CD8-positive, alpha-beta memory T cell (primary cell): ENCODE results near the gene SLC24A4. TPM values are rescaled to one million over a fixed set of nuclear protein-coding genes. Genes with fewer than 3 reads are reported as not detected.
"Not testable (repeated sequence)": the region's sequence is repeated elsewhere in the genome, so short reads cannot be mapped to it uniquely, and the experiment has no call there.

ENCODE experiments used
- CTCF ChIA-PET: fragments of 350-600 bp; sonication (Branson Sonifier 250); formaldehyde crosslinking; loops from one replicate; lab custom pipeline; 2021; ENCODE audit warnings: antibody characterized with exemption; lab: Charles Lee
- POLR2A ChIA-PET: fragments of 350-600 bp; sonication (Branson Sonifier 250); formaldehyde crosslinking; loops from one replicate; lab custom pipeline; 2021; ENCODE audit warnings: antibody characterized with exemption; lab: Charles Lee
- DNase-seq, 5 donors: peaks; one replicate each; pipeline versions ENCODE4 v3.0.0 to v3.0.0-alpha.2; 2020 to 2022; ENCODE audit warnings: mixed read lengths in 1 of 5
- H3K27ac ChIP-seq: one replicate; pipeline ENCODE4 v1.7.0; 2013; ENCODE audit warnings: low read depth, mild to moderate bottlenecking, low read length, moderate library complexity
- H3K27me3 ChIP-seq: 2 replicates; pipeline ENCODE4 v1.7.0; 2013; ENCODE audit warnings: low read length, mild to moderate bottlenecking; ENCODE audit not compliant: insufficient read depth, poor library complexity, severe bottlenecking
- H3K36me3 ChIP-seq: 2 replicates; pipeline ENCODE4 v1.7.0; 2013; ENCODE audit warnings: mild to moderate bottlenecking, low read length, moderate library complexity; ENCODE audit not compliant: insufficient read depth
- H3K4me1 ChIP-seq: 2 replicates; pipeline ENCODE4 v1.7.0; 2013; ENCODE audit warnings: mild to moderate bottlenecking, low read length, moderate library complexity; ENCODE audit not compliant: insufficient read depth
- H3K4me3 ChIP-seq: 2 replicates; pipeline ENCODE4 v1.7.0; 2013; ENCODE audit warnings: mild to moderate bottlenecking, low read length
- H3K9me3 ChIP-seq: 2 replicates; pipeline ENCODE4 v1.7.0; 2013; ENCODE audit warnings: mild to moderate bottlenecking, low read length
- H3K27ac Mint-ChIP-seq, 8 donors: one replicate each; pipeline ENCODE4 v1.8.0; 2020 to 2021; ENCODE audit warnings: mixed read lengths in 8 of 8, mild to moderate bottlenecking in 6 of 8, inconsistent platforms in 3 of 8, moderate library complexity in 3 of 8
- H3K27me3 Mint-ChIP-seq, 2 donors: one replicate each; pipeline ENCODE4 v1.8.0; 2020 to 2021; ENCODE audit warnings: mixed read lengths in 2 of 2, mild to moderate bottlenecking in 1 of 2, moderate library complexity in 1 of 2
- H3K36me3 Mint-ChIP-seq, 3 donors: one replicate each; pipeline ENCODE4 v1.8.0; 2020 to 2021; ENCODE audit warnings: mixed read lengths in 3 of 3, inconsistent platforms in 1 of 3, mild to moderate bottlenecking in 1 of 3
- H3K4me1 Mint-ChIP-seq, 3 donors: one replicate each; pipeline ENCODE4 v1.8.0; 2020 to 2021; ENCODE audit warnings: mixed read lengths in 3 of 3, inconsistent platforms in 1 of 3, mild to moderate bottlenecking in 1 of 3
- H3K4me3 Mint-ChIP-seq, 7 donors: one replicate each; pipeline ENCODE4 v1.8.0; 2020 to 2021; ENCODE audit warnings: mixed read lengths in 7 of 7, mild to moderate bottlenecking in 6 of 7, moderate library complexity in 4 of 7, inconsistent platforms in 2 of 7
- H3K9me3 Mint-ChIP-seq, 5 donors: one replicate each; pipeline ENCODE4 v1.8.0; 2020 to 2022; ENCODE audit warnings: mixed read lengths in 5 of 5, mild to moderate bottlenecking in 3 of 5, moderate library complexity in 2 of 5, inconsistent platforms in 1 of 5
- polyA plus RNA-seq: library from polyadenylated mRNA; unstranded; fragments of 300-500 nt; fragmentation: Illumina TruSeq; gene quantifications from one replicate; pipeline ENCODE4 v1.2.3, GENCODE V29; 2021
- total RNA-seq, 2 experiments: library from RNA; stranded (reverse); gene quantifications; one replicate each; pipeline ENCODE4 v1.2.3, GENCODE V29; 2021

SLC24A4 gene
- total and polyA plus RNA-seq, 3 experiments from 2014 or later = 0.04 TPM; not detected in 2

DNA sequence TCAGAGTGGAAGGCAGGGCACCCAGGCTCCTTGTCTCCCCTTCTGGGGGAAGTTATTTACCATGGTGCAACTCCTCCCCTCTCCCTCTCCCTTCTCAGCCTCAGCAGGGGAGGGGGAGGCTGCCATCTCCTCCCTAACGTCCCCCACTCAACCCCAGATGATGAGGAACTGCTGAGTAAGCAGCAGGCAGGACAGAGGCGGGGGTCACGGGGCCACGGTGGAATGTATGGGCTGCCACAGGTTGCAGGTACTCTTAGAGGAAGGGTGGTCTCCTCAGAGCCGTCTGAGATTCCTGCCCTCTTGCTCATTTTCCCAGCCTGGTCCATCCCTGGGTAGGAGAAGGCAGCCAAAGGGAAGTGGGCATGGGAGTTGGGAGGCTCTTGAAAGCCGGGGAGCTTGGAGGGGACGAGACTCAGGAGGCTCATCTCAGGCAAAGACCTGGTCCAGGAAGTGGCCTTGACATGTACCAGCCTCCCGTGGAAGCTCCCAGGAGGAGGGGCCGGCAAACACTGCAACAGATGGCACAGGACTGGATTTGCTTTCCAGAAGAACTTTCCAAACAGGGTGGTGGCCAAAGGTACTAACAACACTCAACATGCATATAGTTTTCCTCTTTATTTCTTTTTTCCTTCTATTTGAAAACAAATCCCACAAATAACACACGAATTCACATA is 209.7 kb downstream of the SLC24A4 start:
- Mint-ChIP-seq H3K27ac (peak overlapping the region; percentile 98 to 100 (median 100)), H3K27me3 (no peaks in the 10 kb centered on the region), H3K4me3 (peak overlapping the region in 4 of 7 donors; percentile 19 to 87 (median 49)), H3K9me3 (no peaks in the 10 kb centered on the region), H3K36me3 (peaks cover 0 to 3% (median 3%) of the 10 kb centered on the region in 3 donors), H3K4me1 (peaks cover 69 to 94% (median 69%) of the 10 kb centered on the region in 3 donors)
- Histone ChIP-seq H3K27ac (peak overlapping the region; percentile 66), H3K36me3 (no peaks in the 10 kb centered on the region), H3K27me3 (no peaks in the 10 kb centered on the region), H3K4me1 (peaks cover 56% of the 10 kb centered on the region), H3K4me3 (no peak overlapping the region), H3K9me3 (no peaks in the 10 kb centered on the region)
- no peak for DNase-seq
- CTCF ChIA-PET = interaction anchor here (1.2 to 1.3 kb wide), 2 partner anchors 10 to 11 kb away, joined by 4 to 7 read pairs; no protein-coding TSS in a partner anchor
- POLR2A ChIA-PET = interaction anchor here (0.6 to 1.9 kb wide), 3 partner anchors 15 to 1390 kb away, joined by 3 to 5 read pairs (median 5); no protein-coding TSS in a partner anchor

GRCh38 chr14:92534932-92535643 is 212.1 kb downstream of the SLC24A4 start:
- peak overlapping the region; percentile 25 for H3K27ac ChIP-seq
- H3K4me3 ChIP-seq = peak overlapping the region; percentile 32
- peak in 3 of 5 donors; percentile 54 to 80 (median 62) for DNase-seq
- Mint-ChIP-seq H3K9me3 (no peaks in the 10 kb centered on the region), H3K27me3 (no peaks in the 10 kb centered on the region), H3K36me3 (peaks cover 0 to under 1% (median 0%) of the 10 kb centered on the region in 3 donors), H3K4me3 (peak overlapping the region; percentile 29 to 91 (median 77)), H3K27ac (peak overlapping the region; percentile 86 to 100 (median 94)), H3K4me1 (peaks cover 59 to 92% (median 72%) of the 10 kb centered on the region in 3 donors)
- H3K27me3 ChIP-seq = no peaks in the 10 kb centered on the region
- no peaks in the 10 kb centered on the region for H3K9me3 ChIP-seq
- ChIA-PET CTCF (interaction anchor here (1.4 kb wide), 1 partner anchor 11 kb away, joined by 6 read pairs; no protein-coding TSS in a partner anchor), POLR2A (interaction anchor here (0.6 to 0.9 kb wide), 7 partner anchors 11 to 276 kb away, joined by 3 to 9 read pairs (median 3); partner anchors contain the start of gene RIN3)
- H3K36me3 ChIP-seq = no peaks in the 10 kb centered on the region
- peaks cover 63% of the 10 kb centered on the region for H3K4me1 ChIP-seq

- DNase-seq, H3K36me3 Mint-ChIP-seq, H3K9me3 ChIP-seq, H3K27ac ChIP-seq, H3K36me3 ChIP-seq, H3K27me3 ChIP-seq, H3K9me3 Mint-ChIP-seq, CTCF ChIA-PET, H3K27me3 Mint-ChIP-seq, POLR2A ChIA-PET, H3K4me3 ChIP-seq: not testable (repeated sequence)
- peaks cover 63% of the 10 kb centered on the region for H3K4me1 ChIP-seq
- H3K4me3 Mint-ChIP-seq = peak overlapping the region in 6 of 7 donors; percentile 16 to 74 (median 51)
- H3K27ac Mint-ChIP-seq = peak overlapping the region; percentile 86 to 100 (median 93)
- peaks cover 59 to 92% (median 74%) of the 10 kb centered on the region in 3 donors for H3K4me1 Mint-ChIP-seq
These were observed 213.3 kb downstream of the SLC24A4 start for GRCh38 chr14:92536231-92536630.

GRCh38 chr14:92538412-92538985 is 215.5 kb downstream of the SLC24A4 start:
- Histone ChIP-seq H3K27ac (no peak overlapping the region), H3K9me3 (no peaks in the 10 kb centered on the region), H3K4me1 (peaks cover 52% of the 10 kb centered on the region), H3K4me3 (no peak overlapping the region), H3K36me3 (no peaks in the 10 kb centered on the region), H3K27me3 (no peaks in the 10 kb centered on the region)
- ChIA-PET POLR2A (no interaction called here), CTCF (interaction anchor here (0.7 kb wide), 1 partner anchor 9 kb away, joined by 3 read pairs; no protein-coding TSS in a partner anchor)
- Mint-ChIP-seq H3K36me3 (no peaks in the 10 kb centered on the region), H3K4me1 (peaks cover 57 to 91% (median 71%) of the 10 kb centered on the region in 3 donors), H3K27ac (peak overlapping the region in 7 of 8 donors; percentile 20 to 90 (median 54)), H3K9me3 (no peaks in the 10 kb centered on the region), H3K27me3 (no peaks in the 10 kb centered on the region), H3K4me3 (peak overlapping the region in 2 of 7 donors; percentile 12 to 28)
- DNase-seq = no peak

GRCh38 chr14:92539419-92539818 is 216.5 kb downstream of the SLC24A4 start:
- no peaks in the 10 kb centered on the region for H3K27me3 Mint-ChIP-seq
- H3K9me3 Mint-ChIP-seq = no peaks in the 10 kb centered on the region
- DNase-seq = no peak
- POLR2A ChIA-PET = no interaction called here
- H3K9me3 ChIP-seq = no peaks in the 10 kb centered on the region
- peaks cover 52% of the 10 kb centered on the region for H3K4me1 ChIP-seq
- H3K27ac ChIP-seq = no peak overlapping the region
- no peak overlapping the region for H3K4me3 ChIP-seq
- CTCF ChIA-PET = interaction anchor here (1.4 kb wide), 1 partner anchor 23 kb away, joined by 3 read pairs; no protein-coding TSS in a partner anchor
- H3K27ac Mint-ChIP-seq = peak overlapping the region in 7 of 8 donors; percentile 28 to 90 (median 68)
- no peaks in the 10 kb centered on the region for H3K36me3 ChIP-seq
- no peaks in the 10 kb centered on the region for H3K27me3 ChIP-seq
- peaks cover 57 to 90% (median 72%) of the 10 kb centered on the region in 3 donors for H3K4me1 Mint-ChIP-seq
- no peaks in the 10 kb centered on the region for H3K36me3 Mint-ChIP-seq
- H3K4me3 Mint-ChIP-seq = peak overlapping the region in 3 of 7 donors; percentile 25 to 59 (median 38)

DNA sequence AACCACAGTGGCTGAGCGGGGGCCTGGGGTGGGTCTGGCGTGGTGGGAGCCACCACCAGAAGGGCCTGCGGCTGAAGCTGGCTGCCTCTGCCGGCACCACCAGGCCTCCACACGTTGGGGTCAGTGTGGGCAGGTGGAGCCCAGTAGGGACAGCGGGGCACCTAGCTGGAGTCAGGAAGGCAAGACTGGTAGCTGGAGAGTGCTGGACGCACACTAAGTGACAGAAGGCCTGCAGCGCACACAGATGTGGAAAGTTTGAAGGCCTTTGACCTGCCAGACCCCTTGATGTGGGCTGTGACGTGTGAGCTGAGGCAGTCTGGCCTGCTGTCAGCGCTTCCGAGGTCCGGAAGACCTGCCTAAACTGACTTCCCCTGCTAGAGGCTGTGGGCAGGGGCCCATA is 216.9 kb downstream of the SLC24A4 start:
- Histone ChIP-seq H3K27me3 (no peaks in the 10 kb centered on the region), H3K36me3 (no peaks in the 10 kb centered on the region), H3K9me3 (no peaks in the 10 kb centered on the region), H3K4me3 (no peak overlapping the region), H3K4me1 (peaks cover 49% of the 10 kb centered on the region), H3K27ac (no peak overlapping the region)
- Mint-ChIP-seq H3K36me3 (no peaks in the 10 kb centered on the region), H3K9me3 (no peaks in the 10 kb centered on the region), H3K27me3 (no peaks in the 10 kb centered on the region), H3K4me3 (peak overlapping the region in 3 of 7 donors; percentile 31 to 59 (median 38)), H3K4me1 (peaks cover 53 to 90% (median 71%) of the 10 kb centered on the region in 3 donors), H3K27ac (peak overlapping the region in 7 of 8 donors; percentile 24 to 81 (median 68))
- POLR2A ChIA-PET = no interaction called here
- CTCF ChIA-PET = interaction anchor here (1.4 to 3.1 kb wide), 2 partner anchors 11 to 23 kb away, joined by 3 to 8 read pairs; no protein-coding TSS in a partner anchor
- peak in 1 of 5 donors; percentile 25 for DNase-seq

GRCh38 chr14:92540472-92541048 is 217.6 kb downstream of the SLC24A4 start:
- H3K27me3 Mint-ChIP-seq = no peaks in the 10 kb centered on the region
- no peaks in the 10 kb centered on the region for H3K36me3 ChIP-seq
- H3K9me3 ChIP-seq = no peaks in the 10 kb centered on the region
- no peaks in the 10 kb centered on the region for H3K9me3 Mint-ChIP-seq
- CTCF ChIA-PET = interaction anchor here (1.4 to 3.1 kb wide), 2 partner anchors 10 to 24 kb away, joined by 3 to 8 read pairs; no protein-coding TSS in a partner anchor
- H3K27me3 ChIP-seq = no peaks in the 10 kb centered on the region
- H3K4me1 ChIP-seq = peaks cover 42% of the 10 kb centered on the region
- no peak overlapping the region for H3K27ac ChIP-seq
- peak overlapping the region; percentile 24 to 80 (median 54) for H3K27ac Mint-ChIP-seq
- peak overlapping the region in 6 of 7 donors; percentile 13 to 66 (median 54) for H3K4me3 Mint-ChIP-seq
- no peak for DNase-seq
- no peak overlapping the region for H3K4me3 ChIP-seq
- no peaks in the 10 kb centered on the region for H3K36me3 Mint-ChIP-seq
- POLR2A ChIA-PET = no interaction called here
- peaks cover 46 to 87% (median 64%) of the 10 kb centered on the region in 3 donors for H3K4me1 Mint-ChIP-seq
